HG02938 (cell line): ENCODE data around the gene C3orf70.

Source experiments
- ATAC-seq: cut with Tn5 transposase; IDR thresholded peaks from one replicate; pipeline ENCODE4 v1.9.1; 2021; ENCODE audit warnings: mild to moderate bottlenecking, moderate library complexity; ENCODE audit not compliant: unreplicated experiment

Gene C3orf70

GRCh38 chr3:185057829-185058228 is 95.0 kb downstream of the C3orf70 start:
- ATAC-seq: no peak

- ATAC-seq: no peak
Observed at GRCh38 chr3:185056908-185057307, 96.0 kb downstream of the C3orf70 start.

- no peak for ATAC-seq
Observed at GRCh38 chr3:185052631-185053030, 100.2 kb downstream of the C3orf70 start.

- ATAC-seq: no peak
Observed at GRCh38 chr3:185051801-185052200, 101.1 kb downstream of the C3orf70 start.

- no peak for ATAC-seq
Observed at GRCh38 chr3:185049710-185050109, 103.2 kb downstream of the C3orf70 start.

GRCh38 chr3:185046603-185047002 is 106.3 kb downstream of the C3orf70 start:
- no peak for ATAC-seq

GRCh38 chr3:185046164-185046515 is 106.7 kb downstream of the C3orf70 start:
- no peak for ATAC-seq

- no peak for ATAC-seq
Observed at GRCh38 chr3:185042312-185043050, 110.4 kb downstream of the C3orf70 start.

- ATAC-seq: no peak
Observed at GRCh38 chr3:185041540-185041939, 111.3 kb downstream of the C3orf70 start.

- no peak for ATAC-seq
Observed at GRCh38 chr3:185040425-185040824, 112.4 kb downstream of the C3orf70 start.

- no peak for ATAC-seq
Observed at GRCh38 chr3:185037801-185038200, 115.1 kb downstream of the C3orf70 start.

- no peak for ATAC-seq
Observed at GRCh38 chr3:185030951-185031350, 121.9 kb downstream of the C3orf70 start.

GRCh38 chr3:185030399-185030798 is 122.5 kb downstream of the C3orf70 start:
- ATAC-seq: no peak

GRCh38 chr3:185029086-185029485 is 123.8 kb downstream of the C3orf70 start:
- ATAC-seq: no peak

- ATAC-seq: no peak
Observed at GRCh38 chr3:185028121-185028520, 124.7 kb downstream of the C3orf70 start.
